Heart left ventricle (tissue), 13 donors: ENCODE results near the gene ELOA.

Experiments used
- CTCF ChIP-seq, 12 donors: fragments of 200-600 bp; sonication (generic) in 4 of 12; IDR thresholded peaks; one replicate each; pipeline versions ENCODE4 v1.5.0 to v1.8.0; 2018 to 2022; ENCODE audit warnings: antibody characterized with exemption in 12 of 12, mild to moderate bottlenecking in 5 of 12
- POLR2A ChIP-seq, 2 donors: fragments of 450-650 bp; IDR thresholded peaks; one replicate each; pipeline ENCODE4 v1.6.1; 2017; ENCODE audit warnings: antibody characterized with exemption in 2 of 2, mild to moderate bottlenecking in 2 of 2, moderate library complexity in 2 of 2
- donor health status: ischemic (EF 13 %, LVEDD 7.1; RV severe dilation, severe dysfunction).
- donor health status: DM: no; HTN: yes; CAD: no.
- donor health status: DM: no; HTN: no; CAD: no.
- donor health status: ischemic (EF 25% LVEDD 6.9; RV normal size, moderate dysfunction).
- donor health status: ischemic (EF 25% LVEDD 5.7; RV mildly dilated, moderate dysfunction).
- donor health status: ischemic (EF 35%, LVEDD 5.7; RV mildly dilated, moderate dysfunction).
- donor health status: nonischemic (EF 11% LVEDD 7.7; RV severe dilation, severe dysfunction).
- donor health status: DM: yes; HTN: yes; CAD: no.
- donor health status: PGD.
- donor health status: ischemic (EF 29% LVEDD 5.4; RV normal size, mild dysfunction).
- donor health status: nonischemic (EF 23%, LVEDD 6.1; RV moderate dilation, normal function).

- TF ChIP-seq CTCF (IDR thresholded peaks at IDR 0.05) (no peak), POLR2A (IDR thresholded peaks at IDR 0.05) (no peak)
Measured at GRCh38 chr1:23768733-23769132, 25.5 kb downstream of the ELOA start.
